Renal cortical epithelial cell (primary cell): ENCODE data around the gene NDUFA6. TPM values are rescaled to one million over a fixed set of nuclear protein-coding genes. Genes with fewer than 3 reads are reported as not detected.

Experiments used
- DNase-seq: peaks from one replicate; pipeline ENCODE4 v3.0.0-alpha.2; 2011; ENCODE audit warnings: low read depth
- total RNA-seq: library from RNA; depleted of rRNA; stranded (reverse); fragments of >200 nt; gene quantifications from 2 replicates; pipeline ENCODE4 v1.2.3, GENCODE V29; 2014

The NDUFA6 gene
- total RNA-seq, 1 donor from 2014 or later = 76.1 TPM

DNA sequence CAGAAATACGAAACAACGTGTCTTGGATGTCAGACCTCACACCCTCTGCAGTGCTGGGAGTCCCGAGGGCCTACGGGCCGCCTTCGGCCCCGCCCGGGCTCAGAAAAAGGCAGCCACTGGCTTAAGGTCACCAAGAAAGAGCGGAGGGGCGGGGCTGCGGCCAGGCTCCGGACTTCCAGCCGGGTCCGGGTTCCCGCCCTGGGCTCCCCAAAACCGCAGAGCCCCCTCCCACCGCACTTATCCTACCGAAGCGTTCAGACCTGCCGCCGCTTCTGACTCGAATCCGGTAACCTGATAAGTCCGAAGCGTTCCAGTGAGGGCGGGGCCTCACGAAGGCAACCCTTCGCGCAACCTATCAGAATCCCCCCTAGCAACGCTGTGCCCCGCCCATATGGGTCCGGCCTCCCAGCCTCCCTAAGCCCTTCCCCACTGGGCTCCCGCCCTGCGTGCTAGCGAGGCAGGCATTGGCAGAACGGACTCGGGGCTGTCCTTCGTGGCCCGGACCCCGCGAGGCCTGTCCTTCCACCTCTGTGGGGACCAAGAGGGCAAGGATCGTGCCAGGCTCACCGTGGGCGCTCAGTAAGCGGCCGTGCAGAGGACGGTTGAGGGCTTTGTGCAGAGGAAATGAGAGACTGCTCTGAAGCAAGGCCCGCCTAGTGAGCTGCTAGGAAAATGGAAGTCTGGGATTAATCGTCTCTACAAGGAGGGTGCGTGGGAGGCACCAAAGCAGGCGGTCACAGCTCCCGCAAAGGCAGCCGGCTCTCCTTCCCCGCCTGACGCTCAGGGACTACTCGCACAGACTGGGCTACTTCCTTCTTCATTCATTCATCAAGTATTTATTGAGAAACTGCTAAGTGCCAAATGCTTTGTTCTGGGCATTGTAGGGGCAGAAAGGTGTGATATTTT lies 19.8 kb downstream of the NDUFA6 start, which contains the start of gene NAGA:
Gene NAGA (minus strand): TSS at position 296 of the 906 bp plus-strand sequence. CDS start 515 bp downstream, outside the sequence.
- peak; percentile 93 for DNase-seq

GRCh38 chr22:42069801-42070516 lies 20.6 kb downstream of the NDUFA6 start:
- DNase-seq = no peak

- DNase-seq = no peak
Measured at GRCh38 chr22:42068291-42068690, 22.3 kb downstream of the NDUFA6 start.

DNA sequence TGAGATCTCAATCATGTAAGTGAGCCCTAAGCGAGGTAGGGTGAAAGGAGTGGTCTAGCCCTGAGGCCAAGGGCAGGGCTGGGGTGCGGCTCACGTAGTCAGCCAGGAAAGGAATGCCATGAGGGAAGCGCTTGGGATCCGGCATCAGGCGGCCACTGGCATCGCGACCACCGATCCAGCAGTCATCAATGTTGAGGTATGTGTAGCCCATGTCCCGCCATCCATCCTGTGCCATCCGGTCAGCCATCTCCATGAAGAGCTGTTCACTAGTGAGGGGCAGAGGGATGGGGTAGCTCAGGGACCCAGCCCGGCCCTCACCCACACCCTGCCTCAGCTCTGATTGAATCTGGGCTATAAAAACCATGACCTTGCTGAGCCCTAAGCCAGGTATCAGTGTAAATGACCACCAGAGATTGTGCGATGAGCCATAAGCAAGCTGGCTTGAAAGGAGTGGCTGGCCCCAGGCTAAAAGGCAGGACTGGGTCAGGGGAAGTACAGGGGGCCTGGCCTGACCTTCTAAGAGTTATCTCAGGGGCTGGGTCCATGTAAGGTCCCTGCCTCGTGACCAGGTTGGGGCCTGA lies 22.8 kb downstream of the NDUFA6 start:
- no peak for DNase-seq

DNA sequence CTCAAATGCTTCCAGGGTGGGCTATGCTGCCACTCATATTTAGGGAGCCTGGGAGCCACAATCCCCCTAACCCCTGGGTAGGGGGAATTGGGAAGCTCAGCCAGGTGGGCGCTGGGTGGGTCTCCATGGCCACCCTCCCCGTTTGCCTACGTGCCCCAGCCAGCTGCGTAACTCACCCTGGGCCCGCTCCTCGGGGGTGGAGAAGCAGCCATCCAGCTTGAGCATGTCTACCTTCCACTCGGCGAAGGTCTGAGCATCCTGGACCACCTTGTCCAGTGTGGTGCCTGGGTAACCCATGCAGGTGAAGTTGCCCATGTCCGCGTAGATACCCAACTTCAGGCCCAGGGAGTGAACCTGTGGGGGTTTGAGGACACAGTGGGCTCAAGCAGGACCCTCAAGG lies 23.6 kb downstream of the NDUFA6 start:
- DNase-seq = no peak

- DNase-seq = no peak
Measured at GRCh38 chr22:42066126-42066761, 24.3 kb downstream of the NDUFA6 start.

GRCh38 chr22:42065438-42066125 lies 25.0 kb downstream of the NDUFA6 start:
- DNase-seq = no peak

DNA sequence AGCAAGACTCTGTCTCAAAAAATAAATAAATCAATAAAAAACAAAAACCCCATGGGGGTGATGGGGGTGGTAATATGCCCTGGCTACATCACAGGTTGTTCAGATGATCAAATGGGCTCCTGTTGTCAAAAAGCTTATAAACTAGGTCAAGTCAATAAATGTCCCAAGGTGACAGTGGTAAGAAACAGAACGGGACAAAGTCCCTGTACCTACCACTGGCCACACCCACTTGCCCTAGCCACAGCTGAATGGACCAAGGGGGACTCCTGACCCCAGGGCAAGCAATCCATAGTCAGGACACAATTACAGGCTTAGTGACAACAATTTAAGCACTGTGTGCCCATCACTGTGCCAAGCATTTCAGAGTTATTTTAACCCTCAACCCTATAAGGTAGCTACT lies 25.9 kb downstream of the NDUFA6 start:
- no peak for DNase-seq

DNA sequence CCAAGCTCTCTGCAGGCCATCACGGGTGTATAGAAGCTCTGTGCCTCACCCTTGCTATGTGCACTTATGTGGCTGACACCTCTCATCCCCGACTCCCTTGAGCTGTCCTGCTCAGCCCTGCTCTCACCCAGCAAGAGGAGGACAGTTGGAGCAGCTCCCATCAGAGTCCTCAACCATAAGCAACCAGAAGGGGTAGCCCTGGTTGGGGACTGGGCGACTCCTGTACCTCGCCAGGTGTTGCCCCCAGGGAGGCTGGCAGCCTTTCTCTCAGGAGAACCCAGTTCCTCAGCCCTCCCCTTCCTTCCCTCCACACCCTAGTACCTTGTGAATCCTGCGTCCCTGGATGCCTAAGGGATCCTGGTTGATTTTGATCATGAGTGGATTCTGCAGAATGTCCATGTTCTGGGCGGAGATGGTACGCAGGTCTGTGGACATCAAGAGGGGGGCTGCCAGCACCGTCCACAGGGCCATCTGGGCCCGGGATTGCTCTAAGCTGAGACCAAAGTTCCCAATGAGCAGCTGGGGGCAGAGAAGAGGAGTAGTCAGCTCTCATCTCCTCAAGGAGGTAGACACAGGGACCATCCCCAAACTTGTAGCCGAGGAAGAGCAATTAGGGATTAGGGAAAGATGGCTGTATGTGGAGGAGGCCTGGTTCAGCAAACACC lies 27.9 kb downstream of the NDUFA6 start:
- DNase-seq = no peak

DNA sequence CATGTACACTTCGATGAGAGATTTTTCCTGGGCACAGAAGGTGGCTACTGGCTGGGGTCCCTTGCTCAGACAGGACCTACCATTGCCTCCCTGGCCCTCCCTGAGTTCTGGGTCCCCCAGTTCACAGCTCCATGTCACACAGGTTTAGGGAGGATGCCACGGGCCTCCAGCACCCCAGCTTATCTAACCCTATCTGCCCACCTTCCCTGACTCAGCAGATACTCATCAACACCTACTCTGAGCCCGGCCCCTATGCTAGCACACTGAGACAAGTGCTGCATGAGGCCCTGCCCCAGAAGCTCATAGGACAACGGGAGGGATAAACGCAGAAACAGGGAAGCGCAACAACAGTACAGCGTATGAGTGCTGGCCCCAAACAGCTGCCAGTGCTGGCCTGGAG lies 29.5 kb downstream of the NDUFA6 start:
- no peak for DNase-seq

GRCh38 chr22:42060489-42060888 lies 30.1 kb downstream of the NDUFA6 start:
- DNase-seq = no peak

DNA sequence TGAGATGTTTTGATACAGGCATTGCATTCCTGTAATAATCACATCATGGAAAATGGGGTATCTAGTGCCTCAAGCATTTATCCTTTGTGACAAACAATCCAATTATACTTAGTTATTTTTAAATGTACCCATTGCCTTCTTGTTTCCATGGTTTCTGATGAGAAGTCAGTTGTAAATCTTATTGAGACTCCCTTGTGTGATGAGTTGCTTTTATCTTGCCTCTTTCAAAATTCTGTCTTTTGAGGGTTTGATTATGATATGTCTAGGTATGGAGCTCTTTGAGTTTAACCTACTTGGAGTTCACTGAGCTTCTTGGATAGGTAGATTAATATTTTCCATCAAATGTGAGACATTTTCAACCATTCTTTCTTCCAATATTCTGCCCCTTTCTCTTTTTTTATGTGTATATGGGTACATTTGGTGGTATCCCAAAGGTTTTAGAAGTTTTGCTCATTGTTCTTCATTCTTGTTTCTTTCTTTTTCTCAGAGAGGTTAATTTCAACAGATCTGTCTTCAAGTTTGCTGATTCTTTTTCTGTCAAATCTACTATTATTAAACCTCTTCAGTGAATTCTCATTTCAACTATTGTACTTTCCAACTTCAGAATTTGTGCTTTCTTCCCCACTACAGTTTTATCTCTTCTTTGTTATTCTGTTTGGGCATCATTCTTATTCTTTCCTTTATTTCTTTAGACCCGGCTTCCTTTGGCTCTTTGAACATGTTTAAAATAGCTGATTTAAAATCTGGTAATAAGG lies 33.6 kb downstream of the NDUFA6 start:
- DNase-seq = no peak

- DNase-seq = no peak
Measured at GRCh38 chr22:42052765-42053164, 37.8 kb downstream of the NDUFA6 start.

GRCh38 chr22:42050641-42051180 lies 39.9 kb downstream of the NDUFA6 start:
- no peak for DNase-seq

DNA sequence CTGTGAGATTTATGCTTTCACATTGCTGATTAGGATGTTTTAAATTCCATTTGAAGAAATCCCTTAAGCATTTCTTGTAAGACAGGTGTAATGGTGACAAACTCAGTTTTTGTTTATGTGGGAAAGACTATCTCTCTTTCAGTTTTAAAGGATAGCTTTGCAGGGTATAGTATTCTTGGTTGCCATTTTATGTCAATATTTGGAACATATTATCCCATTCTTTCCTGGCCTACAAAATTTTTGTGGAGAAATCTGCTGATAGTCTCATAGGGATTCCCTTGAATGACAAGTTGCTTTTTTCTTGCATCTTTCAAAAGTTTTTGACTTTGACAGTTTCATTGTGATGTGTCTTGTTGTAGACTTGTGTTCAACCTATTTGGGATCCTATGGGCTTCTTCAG lies 48.8 kb downstream of the NDUFA6 start:
- no peak for DNase-seq

DNA sequence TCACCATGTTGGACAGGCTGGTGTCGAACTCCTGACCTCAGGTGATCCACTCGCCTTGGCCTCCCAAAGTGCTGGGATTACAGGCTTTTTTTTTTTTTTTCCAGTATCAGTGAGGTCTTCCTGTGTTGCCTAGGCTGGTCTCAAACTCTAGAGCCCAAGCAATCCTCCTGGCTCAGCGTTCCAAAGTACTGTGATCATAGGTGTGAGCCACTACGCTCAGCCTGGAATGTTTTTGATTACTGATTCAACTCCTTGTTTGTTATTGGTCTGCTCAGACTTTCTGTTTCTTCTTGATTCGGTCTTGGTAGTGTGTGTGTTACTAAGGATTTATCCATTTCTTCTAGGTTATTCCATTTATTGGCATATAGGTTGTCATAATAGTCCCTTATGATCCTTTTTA lies 51.3 kb downstream of the NDUFA6 start:
- DNase-seq = no peak
